Measurements from ENCODE around the gene FGF3.

DNA sequence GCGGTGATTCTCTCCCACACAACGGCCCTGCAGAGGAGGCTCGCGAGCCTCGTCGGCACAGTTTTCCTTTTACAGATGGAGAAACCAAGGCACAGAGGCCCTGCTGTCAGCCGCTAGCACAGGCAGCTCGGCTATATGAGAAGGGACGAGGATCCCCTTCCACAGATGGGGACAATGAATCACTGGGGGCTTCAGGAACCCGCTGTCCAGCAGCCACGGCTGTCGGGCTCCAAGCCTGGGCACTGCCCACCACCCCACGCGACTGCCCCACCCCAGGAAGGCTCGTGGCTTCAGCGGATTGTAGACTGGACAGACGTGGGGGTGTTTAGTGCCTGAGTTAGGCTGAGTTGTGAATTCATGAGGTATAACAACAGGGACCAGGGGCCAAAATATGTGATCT, 17.2 kb upstream of the FGF3 start:
- TF ChIP-seq, protein P1, sequence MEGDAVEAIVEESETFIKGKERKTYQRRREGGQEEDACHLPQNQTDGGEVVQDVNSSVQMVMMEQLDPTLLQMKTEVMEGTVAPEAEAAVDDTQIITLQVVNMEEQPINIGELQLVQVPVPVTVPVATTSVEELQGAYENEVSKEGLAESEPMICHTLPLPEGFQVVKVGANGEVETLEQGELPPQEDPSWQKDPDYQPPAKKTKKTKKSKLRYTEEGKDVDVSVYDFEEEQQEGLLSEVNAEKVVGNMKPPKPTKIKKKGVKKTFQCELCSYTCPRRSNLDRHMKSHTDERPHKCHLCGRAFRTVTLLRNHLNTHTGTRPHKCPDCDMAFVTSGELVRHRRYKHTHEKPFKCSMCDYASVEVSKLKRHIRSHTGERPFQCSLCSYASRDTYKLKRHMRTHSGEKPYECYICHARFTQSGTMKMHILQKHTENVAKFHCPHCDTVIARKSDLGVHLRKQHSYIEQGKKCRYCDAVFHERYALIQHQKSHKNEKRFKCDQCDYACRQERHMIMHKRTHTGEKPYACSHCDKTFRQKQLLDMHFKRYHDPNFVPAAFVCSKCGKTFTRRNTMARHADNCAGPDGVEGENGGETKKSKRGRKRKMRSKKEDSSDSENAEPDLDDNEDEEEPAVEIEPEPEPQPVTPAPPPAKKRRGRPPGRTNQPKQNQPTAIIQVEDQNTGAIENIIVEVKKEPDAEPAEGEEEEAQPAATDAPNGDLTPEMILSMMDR (IDR thresholded peaks at IDR 0.05 in 8 of 11, conservative IDR thresholded peaks at IDR 0.05 in 3 of 11), result no peak
- no peak for TF ChIP-seq POLR2AphosphoS5 (IDR thresholded peaks at IDR 0.05)
- TF ChIP-seq POLR2A (IDR thresholded peaks at IDR 0.05), result no peak

All from spleen (tissue), 7 donors.